Measurements from ENCODE around the gene TMPRSS3.
"Not testable (repeated sequence)": the region's sequence is repeated elsewhere in the genome, so short reads cannot be mapped to it uniquely, and the experiment has no call there.

Gene TMPRSS3

GRCh38 chr21:42427809-42428419, 32.1 kb upstream of the TMPRSS3 start:
- no peak for DNase-seq

- DNase-seq, result no peak
Observed at GRCh38 chr21:42426876-42427480, 31.1 kb upstream of the TMPRSS3 start.

- DNase-seq, result no peak
Observed at GRCh38 chr21:42426424-42426823, 30.6 kb upstream of the TMPRSS3 start.

- no peak for DNase-seq
Observed at GRCh38 chr21:42425591-42425990, 29.7 kb upstream of the TMPRSS3 start.

- DNase-seq, result no peak
Observed at GRCh38 chr21:42424914-42425541, 29.2 kb upstream of the TMPRSS3 start.

- no peak for DNase-seq
Observed at GRCh38 chr21:42423685-42424084, 27.8 kb upstream of the TMPRSS3 start.

GRCh38 chr21:42423197-42423675, 27.4 kb upstream of the TMPRSS3 start:
- no peak for DNase-seq

- no peak for DNase-seq
Observed at GRCh38 chr21:42421018-42421793, 25.4 kb upstream of the TMPRSS3 start.

GRCh38 chr21:42419845-42420244, 24.0 kb upstream of the TMPRSS3 start:
- DNase-seq, result no peak

- DNase-seq, result no peak
Observed at GRCh38 chr21:42418886-42419285, 23.0 kb upstream of the TMPRSS3 start.

- DNase-seq, result no peak
Observed at GRCh38 chr21:42417533-42417932, 21.7 kb upstream of the TMPRSS3 start.

GRCh38 chr21:42414928-42415769, 19.3 kb upstream of the TMPRSS3 start:
- DNase-seq, result no peak

GRCh38 chr21:42414553-42414927, 18.7 kb upstream of the TMPRSS3 start:
- DNase-seq, result no peak

- no peak for DNase-seq
Observed at GRCh38 chr21:42414066-42414465, 18.2 kb upstream of the TMPRSS3 start.

GRCh38 chr21:42413500-42413899, 17.6 kb upstream of the TMPRSS3 start:
- DNase-seq, result no peak

- DNase-seq, result no peak
Observed at GRCh38 chr21:42413093-42413492, 17.2 kb upstream of the TMPRSS3 start.

- DNase-seq, result no peak
Observed at GRCh38 chr21:42412636-42412933, 16.7 kb upstream of the TMPRSS3 start.

- DNase-seq, result no peak
Observed at GRCh38 chr21:42411891-42412635, 16.2 kb upstream of the TMPRSS3 start.

GRCh38 chr21:42411197-42411869, 15.5 kb upstream of the TMPRSS3 start:
- no peak for DNase-seq

GRCh38 chr21:42409366-42409765, 13.5 kb upstream of the TMPRSS3 start:
- DNase-seq, result no peak

GRCh38 chr21:42408718-42409117, 12.9 kb upstream of the TMPRSS3 start:
- not testable (repeated sequence) for DNase-seq

GRCh38 chr21:42407476-42407875, 11.6 kb upstream of the TMPRSS3 start:
- DNase-seq, result no peak
